ENCODE results near the gene KBTBD7. TPM values are rescaled to one million over a fixed set of nuclear protein-coding genes. Genes with fewer than 3 reads are reported as not detected.

KBTBD7 gene
- total RNA-seq, 1 experiment from 2014 or later: 10.5 TPM

DNA sequence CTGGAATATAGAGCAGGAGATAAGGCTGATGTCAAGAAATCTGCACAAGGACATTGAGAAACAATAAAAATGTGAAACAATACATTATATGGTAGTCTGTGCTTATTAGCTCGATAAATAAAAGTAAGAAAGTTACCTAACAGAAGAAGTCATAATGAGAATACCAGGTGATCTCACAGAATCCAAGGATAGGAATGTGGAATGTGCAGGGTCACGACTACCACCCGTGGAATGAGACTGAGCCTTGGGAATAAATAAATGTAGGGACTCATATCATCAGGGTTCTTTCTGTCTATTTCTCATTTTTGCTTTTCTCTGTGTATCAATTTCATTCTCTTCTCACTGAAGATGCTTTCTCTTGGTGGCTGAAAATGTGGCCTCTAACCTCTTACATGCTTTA, 26.0 kb upstream of the KBTBD7 start:
- BruUV-seq (replicated peaks): no TSS peak
- H3K27ac Mint-ChIP-seq (ENCODE audit: unreplicated experiment): no peak overlapping the region
- H3K27me3 Mint-ChIP-seq (ENCODE audit: insufficient read depth, unreplicated experiment): no peaks in the 10 kb centered on the region
- intact Hi-C loops (cut with micrococcal nuclease; ENCODE audit: unreplicated experiment): loop anchor here (5.0 to 10.0 kb wide), 2 partner anchors 128 to 436 kb away; partner anchors contain the start of gene SLC25A15
- no peak overlapping the region for H3K4me3 Mint-ChIP-seq (ENCODE audit: unreplicated experiment)
- H3K4me3 ChIP-seq (ENCODE audit: low read depth, low read length): no peak overlapping the region
- CTCF ChIA-PET: interaction anchor here (0.6 to 1.1 kb wide), 2 partner anchors 137 to 165 kb away, joined by 3 to 5 read pairs; no protein-coding TSS in a partner anchor
- POLR2A ChIA-PET: interaction anchor here (0.6 kb wide), 1 partner anchor 175 kb away, joined by 3 read pairs; no protein-coding TSS in a partner anchor
- H3K4me1 Mint-ChIP-seq (ENCODE audit: low read depth, unreplicated experiment): peaks cover 8% of the 10 kb centered on the region
- H3K36me3 Mint-ChIP-seq (ENCODE audit: insufficient read depth, unreplicated experiment): no peaks in the 10 kb centered on the region
- H3K36me3 ChIP-seq (ENCODE audit: control insufficient read depth, insufficient read depth, low read length): no peaks in the 10 kb centered on the region; the same call in 1 of the 2 replicates
- H3K27me3 ChIP-seq (replicated peaks; ENCODE audit: control insufficient read depth, insufficient read depth, low read length): no peaks in the 10 kb centered on the region
- no peaks in the 10 kb centered on the region for H3K9me3 Mint-ChIP-seq (ENCODE audit: unreplicated experiment)
- H3K9me3 ChIP-seq: peaks cover 3% of the 10 kb centered on the region; the same call in 1 of the 2 replicates
- no peak for DNase-seq
- H3K4me1 ChIP-seq: peaks cover 14% of the 10 kb centered on the region
- TF ChIP-seq, protein P1, sequence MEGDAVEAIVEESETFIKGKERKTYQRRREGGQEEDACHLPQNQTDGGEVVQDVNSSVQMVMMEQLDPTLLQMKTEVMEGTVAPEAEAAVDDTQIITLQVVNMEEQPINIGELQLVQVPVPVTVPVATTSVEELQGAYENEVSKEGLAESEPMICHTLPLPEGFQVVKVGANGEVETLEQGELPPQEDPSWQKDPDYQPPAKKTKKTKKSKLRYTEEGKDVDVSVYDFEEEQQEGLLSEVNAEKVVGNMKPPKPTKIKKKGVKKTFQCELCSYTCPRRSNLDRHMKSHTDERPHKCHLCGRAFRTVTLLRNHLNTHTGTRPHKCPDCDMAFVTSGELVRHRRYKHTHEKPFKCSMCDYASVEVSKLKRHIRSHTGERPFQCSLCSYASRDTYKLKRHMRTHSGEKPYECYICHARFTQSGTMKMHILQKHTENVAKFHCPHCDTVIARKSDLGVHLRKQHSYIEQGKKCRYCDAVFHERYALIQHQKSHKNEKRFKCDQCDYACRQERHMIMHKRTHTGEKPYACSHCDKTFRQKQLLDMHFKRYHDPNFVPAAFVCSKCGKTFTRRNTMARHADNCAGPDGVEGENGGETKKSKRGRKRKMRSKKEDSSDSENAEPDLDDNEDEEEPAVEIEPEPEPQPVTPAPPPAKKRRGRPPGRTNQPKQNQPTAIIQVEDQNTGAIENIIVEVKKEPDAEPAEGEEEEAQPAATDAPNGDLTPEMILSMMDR (IDR thresholded peaks at IDR 0.05; ENCODE audit: insufficient read depth in 1 of 2, low read depth in 1 of 2, low read length in 1 of 2, severe bottlenecking in 1 of 2, unreplicated experiment in 1 of 2): no peak

DNA sequence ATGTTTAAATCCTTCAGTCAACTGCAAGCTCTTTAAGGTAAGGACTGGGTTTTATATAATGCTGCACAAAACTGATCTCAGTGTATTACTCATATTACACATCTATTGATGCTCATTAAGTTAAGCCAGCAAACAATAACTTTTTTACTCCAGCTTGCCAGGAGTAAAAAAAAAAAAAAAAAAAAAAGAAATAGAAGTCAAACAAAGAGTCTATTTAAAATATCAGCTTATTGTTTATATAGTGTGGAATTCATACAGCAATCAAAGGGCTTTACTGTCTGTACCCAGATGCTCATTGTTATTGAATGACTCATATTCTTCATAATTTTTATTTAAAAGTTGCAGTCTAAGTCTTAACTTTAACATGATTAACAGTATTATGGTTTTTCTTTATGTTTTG, 21.8 kb upstream of the KBTBD7 start:
- no peak overlapping the region for H3K27ac Mint-ChIP-seq (ENCODE audit: unreplicated experiment)
- Histone ChIP-seq H3K36me3 (ENCODE audit: control insufficient read depth, insufficient read depth, low read length) (no peaks in the 10 kb centered on the region; the same call in none of the 2 replicates), H3K4me1 (peaks cover 14% of the 10 kb centered on the region), H3K27me3 (replicated peaks; ENCODE audit: control insufficient read depth, insufficient read depth, low read length) (no peaks in the 10 kb centered on the region), H3K9me3 (peaks cover 7% of the 10 kb centered on the region), H3K4me3 (ENCODE audit: low read depth, low read length) (no peak overlapping the region)
- DNase-seq: no peak
- intact Hi-C loops (cut with micrococcal nuclease; ENCODE audit: unreplicated experiment): no loop called here
- BruUV-seq (replicated peaks): no TSS peak
- TF ChIP-seq, protein P1 (IDR thresholded peaks at IDR 0.05; ENCODE audit: insufficient read depth in 1 of 2, low read depth in 1 of 2, low read length in 1 of 2, severe bottlenecking in 1 of 2, unreplicated experiment in 1 of 2): no peak
- CTCF ChIA-PET: no interaction called here
- POLR2A ChIA-PET: interaction anchor here (0.7 kb wide), 1 partner anchor 427 kb away, joined by 11 read pairs; the partner anchor contains the start of gene SLC25A15
- H3K4me1 Mint-ChIP-seq (ENCODE audit: low read depth, unreplicated experiment): peaks cover 8% of the 10 kb centered on the region
- peaks cover 4% of the 10 kb centered on the region for H3K36me3 Mint-ChIP-seq (ENCODE audit: insufficient read depth, unreplicated experiment)
- H3K27me3 Mint-ChIP-seq (ENCODE audit: insufficient read depth, unreplicated experiment): no peaks in the 10 kb centered on the region
- H3K4me3 Mint-ChIP-seq (ENCODE audit: unreplicated experiment): no peak overlapping the region
- H3K9me3 Mint-ChIP-seq (ENCODE audit: unreplicated experiment): peaks cover 16% of the 10 kb centered on the region

DNA sequence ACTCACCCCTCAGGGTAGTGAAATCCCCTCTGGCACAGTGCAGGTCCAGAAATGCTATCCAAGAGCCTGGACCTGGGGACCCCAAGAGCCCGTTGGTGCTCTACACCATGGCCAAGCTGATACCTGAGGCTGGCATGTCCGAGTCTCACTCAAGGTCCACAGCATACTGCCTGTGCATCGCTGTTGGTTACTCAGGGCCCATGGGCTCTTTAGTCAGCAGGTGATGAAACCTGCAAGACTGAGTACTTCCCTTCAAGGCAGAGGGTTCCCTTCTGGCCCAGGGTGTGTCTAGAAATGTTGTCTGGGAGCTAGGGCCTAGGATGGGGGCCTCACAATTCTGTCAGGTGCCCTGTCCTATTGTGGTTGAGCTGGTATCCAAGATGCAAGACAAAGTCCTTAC, 19.6 kb upstream of the KBTBD7 start:
- CTCF ChIA-PET: interaction anchor here (0.6 kb wide), 1 partner anchor 13 kb away, joined by 3 read pairs; no protein-coding TSS in a partner anchor
- Histone ChIP-seq H3K36me3 (ENCODE audit: control insufficient read depth, insufficient read depth, low read length) (no peaks in the 10 kb centered on the region; the same call in none of the 2 replicates), H3K4me3 (ENCODE audit: low read depth, low read length) (no peak overlapping the region), H3K9me3 (peaks cover 14% of the 10 kb centered on the region), H3K4me1 (no peaks in the 10 kb centered on the region), H3K27me3 (replicated peaks; ENCODE audit: control insufficient read depth, insufficient read depth, low read length) (no peaks in the 10 kb centered on the region)
- TF ChIP-seq, protein P1 (IDR thresholded peaks at IDR 0.05; ENCODE audit: insufficient read depth in 1 of 2, low read depth in 1 of 2, low read length in 1 of 2, severe bottlenecking in 1 of 2, unreplicated experiment in 1 of 2): no peak
- intact Hi-C loops (cut with micrococcal nuclease; ENCODE audit: unreplicated experiment): no loop called here
- POLR2A ChIA-PET: no interaction called here
- Mint-ChIP-seq H3K27ac (ENCODE audit: unreplicated experiment) (no peak overlapping the region), H3K9me3 (ENCODE audit: unreplicated experiment) (peaks cover 28% of the 10 kb centered on the region), H3K36me3 (ENCODE audit: insufficient read depth, unreplicated experiment) (peaks cover 6% of the 10 kb centered on the region), H3K4me1 (ENCODE audit: low read depth, unreplicated experiment) (peaks cover 1% of the 10 kb centered on the region), H3K27me3 (ENCODE audit: insufficient read depth, unreplicated experiment) (no peaks in the 10 kb centered on the region), H3K4me3 (ENCODE audit: unreplicated experiment) (no peak overlapping the region)
- BruUV-seq (replicated peaks): no TSS peak
- no peak for DNase-seq
